ENCODE measurements around the gene CAPN9.

DNA sequence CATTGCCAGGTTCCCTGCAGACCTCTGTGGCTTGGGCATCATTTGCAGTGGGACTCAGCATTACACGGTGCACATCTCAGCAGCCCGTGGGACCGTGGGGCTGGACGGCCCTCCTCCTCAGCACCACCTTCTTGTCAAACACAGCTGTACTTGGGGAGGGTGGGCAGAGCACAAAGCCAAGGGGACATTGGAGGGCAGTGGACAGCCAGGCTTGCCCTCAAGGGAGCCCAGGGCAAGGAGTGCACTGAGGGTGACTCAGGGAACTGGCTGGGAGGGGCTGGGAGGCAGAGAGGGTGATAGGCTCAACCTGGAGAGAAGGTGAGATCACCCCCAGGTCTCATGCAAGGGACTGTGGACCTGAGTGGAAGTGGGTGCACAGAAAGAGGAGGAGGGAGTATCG lies 3.4 kb downstream of the CAPN9 start:
- TF ChIP-seq, protein P1, sequence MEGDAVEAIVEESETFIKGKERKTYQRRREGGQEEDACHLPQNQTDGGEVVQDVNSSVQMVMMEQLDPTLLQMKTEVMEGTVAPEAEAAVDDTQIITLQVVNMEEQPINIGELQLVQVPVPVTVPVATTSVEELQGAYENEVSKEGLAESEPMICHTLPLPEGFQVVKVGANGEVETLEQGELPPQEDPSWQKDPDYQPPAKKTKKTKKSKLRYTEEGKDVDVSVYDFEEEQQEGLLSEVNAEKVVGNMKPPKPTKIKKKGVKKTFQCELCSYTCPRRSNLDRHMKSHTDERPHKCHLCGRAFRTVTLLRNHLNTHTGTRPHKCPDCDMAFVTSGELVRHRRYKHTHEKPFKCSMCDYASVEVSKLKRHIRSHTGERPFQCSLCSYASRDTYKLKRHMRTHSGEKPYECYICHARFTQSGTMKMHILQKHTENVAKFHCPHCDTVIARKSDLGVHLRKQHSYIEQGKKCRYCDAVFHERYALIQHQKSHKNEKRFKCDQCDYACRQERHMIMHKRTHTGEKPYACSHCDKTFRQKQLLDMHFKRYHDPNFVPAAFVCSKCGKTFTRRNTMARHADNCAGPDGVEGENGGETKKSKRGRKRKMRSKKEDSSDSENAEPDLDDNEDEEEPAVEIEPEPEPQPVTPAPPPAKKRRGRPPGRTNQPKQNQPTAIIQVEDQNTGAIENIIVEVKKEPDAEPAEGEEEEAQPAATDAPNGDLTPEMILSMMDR (IDR thresholded peaks at IDR 0.05; ENCODE audit: low read depth, low read length), result no peak
- no peak for TF ChIP-seq POLR2A (IDR thresholded peaks at IDR 0.05; ENCODE audit: extremely low read depth, insufficient read length)
- no peak for TF ChIP-seq MYC (IDR thresholded peaks at IDR 0.05; ENCODE audit: low read depth, low read length)

Data from NB4 (cell line).